Progenitor cell of endocrine pancreas (in vitro differentiated cells): ENCODE results near the gene PCDHGA7. TPM values are rescaled to one million over a fixed set of nuclear protein-coding genes. Genes with fewer than 3 reads are reported as not detected.
"Not testable (repeated sequence)": the region's sequence is repeated elsewhere in the genome, so short reads cannot be mapped to it uniquely, and the experiment has no call there.

Experiments used
- DNase-seq: peaks from one replicate; pipeline ENCODE4 v3.0.0; 2021; ENCODE audit warnings: low spot score; ENCODE audit not compliant: unreplicated experiment
- H3K27ac Mint-ChIP-seq: 2 replicates; pipeline ENCODE4 v1.8.0; 2021; ENCODE audit warnings: mild to moderate bottlenecking, moderate library complexity, mixed read lengths
- H3K27me3 Mint-ChIP-seq: 2 replicates; pipeline ENCODE4 v1.8.0; 2021; ENCODE audit warnings: mixed read lengths
- H3K36me3 Mint-ChIP-seq: 2 replicates; pipeline ENCODE4 v1.8.0; 2022; ENCODE audit warnings: mixed read lengths; ENCODE audit not compliant: insufficient read depth
- H3K4me1 Mint-ChIP-seq: 2 replicates; pipeline ENCODE4 v1.8.0; 2021; ENCODE audit warnings: low read depth, mixed read lengths
- H3K4me3 Mint-ChIP-seq: 2 replicates; pipeline ENCODE4 v1.8.0; 2021; ENCODE audit warnings: low read depth, mild to moderate bottlenecking, moderate library complexity, mixed read lengths
- H3K9me3 Mint-ChIP-seq: 2 replicates; pipeline ENCODE4 v1.8.0; 2021; ENCODE audit warnings: low read depth, mixed read lengths
- CTCF ChIP-seq: fragments of 200-600 bp; sonication (generic); IDR thresholded peaks from one replicate; pipeline ENCODE4 v1.5.0; 2021; ENCODE audit warnings: antibody characterized with exemption, mild to moderate bottlenecking; ENCODE audit not compliant: unreplicated experiment
- total RNA-seq: library from RNA; stranded (reverse); gene quantifications from 2 replicates; pipeline ENCODE4 v1.2.1, GENCODE V29; 2021

Gene PCDHGA7
- total RNA-seq, 1 donor from 2014 or later: 0.41 TPM

DNA sequence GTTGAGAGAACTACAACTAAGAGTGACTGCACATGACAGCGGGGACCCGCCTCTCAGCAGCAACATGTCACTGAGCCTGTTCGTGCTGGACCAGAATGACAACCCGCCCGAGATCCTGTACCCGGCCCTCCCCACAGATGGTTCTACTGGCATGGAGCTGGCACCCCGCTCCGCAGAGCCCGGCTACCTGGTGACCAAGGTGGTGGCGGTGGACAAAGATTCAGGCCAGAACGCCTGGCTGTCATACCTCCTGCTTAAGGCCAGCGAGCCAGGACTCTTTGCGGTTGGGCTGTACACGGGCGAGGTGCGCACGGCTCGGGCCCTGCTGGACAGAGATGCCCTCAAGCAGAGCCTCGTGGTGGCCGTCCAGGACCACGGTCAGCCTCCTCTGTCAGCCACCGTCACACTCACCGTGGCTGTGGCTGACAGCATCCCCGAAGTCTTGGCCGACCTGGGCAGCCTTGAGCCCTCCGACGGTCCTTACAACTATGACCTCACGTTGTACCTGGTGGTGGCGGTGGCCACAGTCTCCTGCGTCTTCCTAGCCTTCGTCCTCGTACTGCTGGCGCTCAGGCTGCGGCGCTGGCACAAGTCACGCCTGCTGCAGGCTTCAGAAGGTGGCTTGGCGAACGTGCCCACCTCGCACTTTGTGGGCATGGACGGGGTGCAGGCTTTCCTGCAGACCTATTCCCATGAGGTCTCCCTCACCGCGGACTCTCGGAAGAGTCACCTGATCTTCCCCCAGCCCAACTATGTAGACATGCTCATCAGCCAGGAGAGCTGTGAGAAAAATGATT is 2.1 kb downstream of the PCDHGA7 start:
- H3K4me3 Mint-ChIP-seq: no peak overlapping the region
- TF ChIP-seq CTCF: no peak
- H3K27me3 Mint-ChIP-seq: no peaks in the 10 kb centered on the region
- H3K9me3 Mint-ChIP-seq: peaks cover 51% of the 10 kb centered on the region
- DNase-seq: no peak
- peaks cover 16% of the 10 kb centered on the region for H3K36me3 Mint-ChIP-seq
- H3K4me1 Mint-ChIP-seq: no peaks in the 10 kb centered on the region
- H3K27ac Mint-ChIP-seq: no peak overlapping the region

GRCh38 chr5:141387557-141388311 is 5.2 kb downstream of the PCDHGA7 start, which contains the start of gene PCDHGB4:
PCDHGB4 (plus strand) TSS chr5:141387698; CDS start chr5:141387885, 187 bp downstream.
- H3K27me3 Mint-ChIP-seq, H3K4me1 Mint-ChIP-seq, DNase-seq: not testable (repeated sequence)
- Mint-ChIP-seq H3K36me3 (peaks cover 34% of the 10 kb centered on the region), H3K27ac (peak within 1 kb of the TSS; percentile 77), H3K9me3 (peaks cover 58% of the 10 kb centered on the region), H3K4me3 (peak within 1 kb of the TSS; percentile 76)
- peak; percentile 49 for TF ChIP-seq CTCF

DNA sequence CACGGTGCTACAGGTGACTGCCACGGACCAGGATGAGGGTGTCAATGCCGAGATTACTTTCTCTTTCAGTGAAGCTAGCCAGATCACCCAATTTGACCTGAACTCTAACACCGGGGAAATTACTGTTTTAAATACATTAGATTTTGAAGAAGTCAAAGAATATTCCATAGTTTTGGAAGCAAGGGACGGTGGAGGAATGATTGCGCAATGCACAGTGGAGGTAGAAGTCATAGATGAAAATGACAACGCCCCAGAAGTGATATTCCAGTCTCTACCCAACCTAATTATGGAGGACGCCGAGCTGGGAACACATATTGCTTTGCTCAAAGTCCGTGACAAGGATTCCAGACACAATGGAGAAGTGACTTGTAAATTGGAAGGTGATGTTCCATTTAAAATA is 6.1 kb downstream of the PCDHGA7 start:
- TF ChIP-seq CTCF: no peak
- H3K36me3 Mint-ChIP-seq: peaks cover 39% of the 10 kb centered on the region
- H3K27me3 Mint-ChIP-seq: no peaks in the 10 kb centered on the region
- H3K4me3 Mint-ChIP-seq: peak overlapping the region; percentile 11
- peaks cover 58% of the 10 kb centered on the region for H3K9me3 Mint-ChIP-seq
- H3K4me1 Mint-ChIP-seq: no peaks in the 10 kb centered on the region
- H3K27ac Mint-ChIP-seq: peak overlapping the region; percentile 16
- DNase-seq: no peak

DNA sequence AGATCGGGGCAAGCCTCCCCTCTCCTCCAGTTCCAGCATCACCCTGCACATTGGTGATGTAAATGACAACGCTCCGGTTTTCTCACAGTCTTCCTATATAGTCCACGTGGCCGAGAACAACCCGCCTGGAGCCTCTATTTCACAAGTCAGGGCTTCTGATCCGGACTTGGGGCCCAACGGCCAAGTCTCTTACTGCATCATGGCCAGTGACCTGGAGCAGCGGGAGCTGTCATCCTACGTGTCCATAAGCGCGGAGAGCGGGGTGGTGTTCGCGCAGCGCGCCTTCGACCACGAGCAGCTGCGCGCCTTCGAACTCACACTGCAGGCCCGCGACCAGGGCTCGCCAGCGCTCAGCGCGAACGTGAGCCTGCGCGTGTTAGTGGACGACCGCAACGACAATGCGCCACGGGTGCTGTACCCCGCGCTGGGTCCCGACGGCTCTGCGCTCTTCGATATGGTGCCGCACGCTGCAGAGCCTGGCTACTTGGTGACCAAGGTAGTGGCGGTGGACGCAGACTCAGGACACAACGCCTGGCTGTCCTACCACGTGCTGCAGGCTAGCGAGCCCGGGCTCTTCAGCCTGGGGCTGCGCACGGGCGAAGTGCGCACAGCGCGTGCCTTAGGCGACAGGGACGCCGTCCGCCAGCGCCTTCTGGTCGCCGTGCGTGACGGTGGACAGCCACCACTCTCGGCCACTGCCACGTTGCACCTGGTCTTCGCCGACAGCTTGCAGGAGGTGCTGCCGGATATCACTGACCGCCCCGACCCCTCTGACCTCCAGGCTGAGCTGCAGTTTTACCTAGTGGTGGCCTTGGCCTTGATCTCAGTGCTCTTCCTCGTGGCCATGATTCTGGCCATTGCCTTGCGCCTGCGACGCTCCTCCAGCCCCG is 6.9 kb downstream of the PCDHGA7 start:
- Mint-ChIP-seq H3K27ac (no peak overlapping the region), H3K27me3 (no peaks in the 10 kb centered on the region), H3K4me1 (no peaks in the 10 kb centered on the region), H3K36me3 (peaks cover 44% of the 10 kb centered on the region), H3K4me3 (no peak overlapping the region), H3K9me3 (peaks cover 57% of the 10 kb centered on the region)
- no peak for TF ChIP-seq CTCF
- DNase-seq: no peak
